ENCODE results near the gene DNAJC2. TPM values are rescaled to one million over a fixed set of nuclear protein-coding genes. Genes with fewer than 3 reads are reported as not detected.

The DNAJC2 gene
- total and polyA plus RNA-seq, 9 donors, result 21.2 to 37.6 (median 31.6) TPM

DNA sequence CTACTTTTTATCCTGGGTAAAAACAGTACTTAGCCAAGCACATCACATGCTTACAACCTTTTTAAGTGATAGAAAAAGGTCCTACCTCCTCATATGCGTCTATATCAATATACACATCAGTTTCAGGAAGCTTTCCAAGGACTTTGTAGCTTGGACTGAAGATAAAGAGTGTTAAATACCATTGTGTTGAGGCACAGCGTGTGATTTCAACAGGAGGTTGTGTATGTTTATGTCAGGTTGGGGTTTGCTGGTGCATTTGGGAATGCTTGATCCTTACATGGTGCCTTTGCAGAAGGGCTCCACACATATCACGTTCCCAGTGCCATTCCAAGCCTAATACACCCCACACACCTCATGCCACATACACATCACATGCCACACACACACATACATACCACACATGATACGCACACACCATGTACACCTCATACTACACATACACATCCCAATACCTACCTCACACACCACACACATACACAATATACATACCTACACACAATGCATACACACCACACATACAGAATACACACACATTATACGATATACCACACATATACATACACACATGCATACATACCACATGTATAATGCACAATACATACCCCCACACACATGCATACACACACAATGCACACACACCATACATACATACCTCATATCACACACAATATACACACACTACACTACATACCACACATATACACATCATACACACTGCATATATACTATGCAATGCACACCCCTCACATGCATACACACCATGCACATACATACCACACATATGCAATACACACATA, 36.0 kb upstream of the DNAJC2 start:
- 82% methylated on average over 3 of the region's 5 CpGs for WGBS (ENCODE audit: insufficient coverage)
- no peak for DNase-seq
- Histone ChIP-seq H3K27me3 (ENCODE audit: control insufficient read depth, insufficient read depth, low read length) (no peaks in the 10 kb centered on the region), H3K36me3 (ENCODE audit: control insufficient read depth, insufficient read depth, low read length) (no peaks in the 10 kb centered on the region), H3K9me3 (replicated peaks; ENCODE audit: control insufficient read depth, low read depth, low read length) (no peaks in the 10 kb centered on the region), H3K4me3 (ENCODE audit: low read length) (no peak overlapping the region), H3K4me1 (ENCODE audit: control insufficient read depth, insufficient read depth, low read length) (no peaks in the 10 kb centered on the region), H3K27ac (ENCODE audit: low read length) (no peak overlapping the region)

- no peaks in the 10 kb centered on the region for H3K36me3 ChIP-seq (ENCODE audit: control insufficient read depth, insufficient read depth, low read length)
- WGBS (ENCODE audit: insufficient coverage), result no CpG with 5 or more reads among the region's 3 CpGs
Observed at GRCh38 chr7:103379270-103379975, 34.9 kb upstream of the DNAJC2 start.

GRCh38 chr7:103373866-103374643, 29.5 kb upstream of the DNAJC2 start:
- Histone ChIP-seq H3K4me3 (ENCODE audit: low read length) (no peak overlapping the region), H3K27ac (ENCODE audit: low read length) (no peak overlapping the region), H3K36me3 (ENCODE audit: control insufficient read depth, insufficient read depth, low read length) (no peaks in the 10 kb centered on the region), H3K4me1 (ENCODE audit: control insufficient read depth, insufficient read depth, low read length) (no peaks in the 10 kb centered on the region), H3K9me3 (replicated peaks; ENCODE audit: control insufficient read depth, low read depth, low read length) (no peaks in the 10 kb centered on the region), H3K27me3 (ENCODE audit: control insufficient read depth, insufficient read depth, low read length) (no peaks in the 10 kb centered on the region)
- no peak for DNase-seq
- WGBS (ENCODE audit: insufficient coverage), result 71% methylated on average over 2 of the region's 6 CpGs

More at GRCh38 chr7:103379270-103379975, 34.9 kb upstream of the DNAJC2 start:
- Histone ChIP-seq H3K4me1 (ENCODE audit: control insufficient read depth, insufficient read depth, low read length) (no peaks in the 10 kb centered on the region), H3K27me3 (ENCODE audit: control insufficient read depth, insufficient read depth, low read length) (no peaks in the 10 kb centered on the region), H3K4me3 (ENCODE audit: low read length) (no peak overlapping the region), H3K9me3 (replicated peaks; ENCODE audit: control insufficient read depth, low read depth, low read length) (no peaks in the 10 kb centered on the region), H3K27ac (ENCODE audit: low read length) (no peak overlapping the region)
- DNase-seq, result no peak

DNA sequence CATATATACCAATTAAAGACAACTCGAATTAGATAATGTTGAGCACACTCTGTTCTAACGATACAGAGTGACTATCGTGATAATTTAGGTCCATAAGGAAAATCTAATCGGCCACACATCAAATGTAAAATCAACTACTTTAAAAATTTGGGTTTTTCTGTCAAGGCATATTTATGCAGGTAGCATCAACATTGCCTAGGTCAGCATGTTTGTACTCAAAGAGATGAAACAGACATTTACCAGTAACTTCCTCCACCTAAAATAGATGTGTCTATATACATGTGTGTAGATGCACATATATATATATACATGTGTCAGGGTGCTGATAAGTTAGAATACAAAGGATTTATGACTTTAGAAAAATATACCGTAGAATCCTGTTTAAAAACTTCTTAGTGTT, 24.9 kb upstream of the DNAJC2 start:
- H3K27ac ChIP-seq (ENCODE audit: low read length), result no peak overlapping the region
- H3K4me1 ChIP-seq (ENCODE audit: control insufficient read depth, insufficient read depth, low read length), result no peaks in the 10 kb centered on the region
- peaks cover 23% of the 10 kb centered on the region for H3K36me3 ChIP-seq (ENCODE audit: control insufficient read depth, insufficient read depth, low read length)
- no peaks in the 10 kb centered on the region for H3K9me3 ChIP-seq (replicated peaks; ENCODE audit: control insufficient read depth, low read depth, low read length)
- no peak overlapping the region for H3K4me3 ChIP-seq (ENCODE audit: low read length)
- DNase-seq, result no peak
- no CpG with 5 or more reads among the region's 5 CpGs for WGBS (ENCODE audit: insufficient coverage)
- no peaks in the 10 kb centered on the region for H3K27me3 ChIP-seq (ENCODE audit: control insufficient read depth, insufficient read depth, low read length)

DNA sequence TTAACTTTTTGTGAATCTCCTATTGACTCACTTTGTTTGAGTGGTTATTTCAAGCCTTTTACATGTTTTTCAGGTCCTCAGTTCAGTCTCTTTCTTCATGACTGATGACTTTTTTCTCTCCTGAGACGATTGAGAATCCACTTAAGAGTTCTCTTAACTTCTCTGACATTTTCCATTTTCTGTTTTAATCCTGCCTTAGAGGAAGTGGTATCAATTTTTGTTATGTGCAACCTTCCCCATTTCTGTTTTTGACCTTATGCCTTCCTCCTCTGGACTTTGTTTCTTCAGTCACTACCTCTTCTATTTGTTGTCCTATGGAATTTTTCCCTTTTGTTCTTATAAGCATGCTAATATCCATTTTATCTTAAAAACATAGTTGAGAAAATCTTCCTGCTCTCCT, 5.2 kb upstream of the DNAJC2 start:
- H3K27ac ChIP-seq (ENCODE audit: low read length), result no peak overlapping the region

GRCh38 chr7:103348959-103349358, 4.4 kb upstream of the DNAJC2 start:
- Histone ChIP-seq H3K4me3 (ENCODE audit: low read length) (no peak overlapping the region), H3K9me3 (replicated peaks; ENCODE audit: control insufficient read depth, low read depth, low read length) (no peaks in the 10 kb centered on the region), H3K4me1 (ENCODE audit: control insufficient read depth, insufficient read depth, low read length) (peaks cover 6% of the 10 kb centered on the region), H3K27ac (ENCODE audit: low read length) (no peak overlapping the region), H3K36me3 (ENCODE audit: control insufficient read depth, insufficient read depth, low read length) (peaks cover 2% of the 10 kb centered on the region), H3K27me3 (ENCODE audit: control insufficient read depth, insufficient read depth, low read length) (no peaks in the 10 kb centered on the region)
- no CpG with 5 or more reads among the region's 2 CpGs for WGBS (ENCODE audit: insufficient coverage)
- DNase-seq, result no peak

More for the DNA sequence above, 5.2 kb upstream of the DNAJC2 start:
- WGBS (ENCODE audit: insufficient coverage), result no CpG with 5 or more reads among the region's 1 CpG
- no peak overlapping the region for H3K4me3 ChIP-seq (ENCODE audit: low read length)
- DNase-seq, result no peak
- no peaks in the 10 kb centered on the region for H3K27me3 ChIP-seq (ENCODE audit: control insufficient read depth, insufficient read depth, low read length)
- H3K9me3 ChIP-seq (replicated peaks; ENCODE audit: control insufficient read depth, low read depth, low read length), result no peaks in the 10 kb centered on the region
- H3K4me1 ChIP-seq (ENCODE audit: control insufficient read depth, insufficient read depth, low read length), result peaks cover 6% of the 10 kb centered on the region
- peaks cover 2% of the 10 kb centered on the region for H3K36me3 ChIP-seq (ENCODE audit: control insufficient read depth, insufficient read depth, low read length)

GRCh38 chr7:103348452-103348851, 3.9 kb upstream of the DNAJC2 start:
- Histone ChIP-seq H3K9me3 (replicated peaks; ENCODE audit: control insufficient read depth, low read depth, low read length) (no peaks in the 10 kb centered on the region), H3K27me3 (ENCODE audit: control insufficient read depth, insufficient read depth, low read length) (no peaks in the 10 kb centered on the region), H3K27ac (ENCODE audit: low read length) (no peak overlapping the region), H3K4me3 (ENCODE audit: low read length) (peak overlapping the region; percentile 90), H3K4me1 (ENCODE audit: control insufficient read depth, insufficient read depth, low read length) (peaks cover 6% of the 10 kb centered on the region), H3K36me3 (ENCODE audit: control insufficient read depth, insufficient read depth, low read length) (peaks cover 2% of the 10 kb centered on the region)
- no peak for DNase-seq
- 26% methylated on average over 3 of the region's 13 CpGs for WGBS (ENCODE audit: insufficient coverage)

GRCh38 chr7:103347507-103348267, 3.1 kb upstream of the DNAJC2 start, which contains the start of gene PSMC2:
PSMC2 (plus strand) TSS chr7:103347643; CDS start chr7:103347712, 69 bp downstream.
- 0% methylated on average over 18 of the region's 25 CpGs for WGBS (ENCODE audit: insufficient coverage)
- peak within 1 kb of the TSS; percentile 90 for H3K4me3 ChIP-seq (ENCODE audit: low read length)

GRCh38 chr7:103346396-103346795, 1.8 kb upstream of the DNAJC2 start:
- H3K36me3 ChIP-seq (ENCODE audit: control insufficient read depth, insufficient read depth, low read length), result no peaks in the 10 kb centered on the region
- H3K9me3 ChIP-seq (replicated peaks; ENCODE audit: control insufficient read depth, low read depth, low read length), result no peaks in the 10 kb centered on the region
- no peak overlapping the region for H3K27ac ChIP-seq (ENCODE audit: low read length)
- H3K4me1 ChIP-seq (ENCODE audit: control insufficient read depth, insufficient read depth, low read length), result peaks cover 6% of the 10 kb centered on the region
- no peak for DNase-seq
- whole genome bisulfite sequencing (ENCODE audit: insufficient coverage), result no CpG with 5 or more reads among the region's 5 CpGs
- H3K4me3 ChIP-seq (ENCODE audit: low read length), result no peak overlapping the region
- H3K27me3 ChIP-seq (ENCODE audit: control insufficient read depth, insufficient read depth, low read length), result no peaks in the 10 kb centered on the region

More at GRCh38 chr7:103347507-103348267, 3.1 kb upstream of the DNAJC2 start, which contains the start of gene PSMC2:
- peak; percentile 98 for DNase-seq
- H3K27me3 ChIP-seq (ENCODE audit: control insufficient read depth, insufficient read depth, low read length), result no peaks in the 10 kb centered on the region
- H3K9me3 ChIP-seq (replicated peaks; ENCODE audit: control insufficient read depth, low read depth, low read length), result no peaks in the 10 kb centered on the region
- no peaks in the 10 kb centered on the region for H3K36me3 ChIP-seq (ENCODE audit: control insufficient read depth, insufficient read depth, low read length)
- peak within 1 kb of the TSS; percentile 98 for H3K27ac ChIP-seq (ENCODE audit: low read length)
- H3K4me1 ChIP-seq (ENCODE audit: control insufficient read depth, insufficient read depth, low read length), result peaks cover 6% of the 10 kb centered on the region
